HL-60/S4 treated with retinoic acid at 250 ng/mL for 4 days and 3 days (cell line): ENCODE results near the gene MCTS1.
"Not testable (repeated sequence)": the region's sequence is repeated elsewhere in the genome, so short reads cannot be mapped to it uniquely, and the experiment has no call there.

Experiments used
- in situ Hi-C: fragments of 300-500 bp; cut with MboI; formaldehyde crosslinking; loops from 2 replicates; pipeline ENCODE4 v1.7.0; 2022; ENCODE audit warnings: low sequenced_read_pairs

The MCTS1 gene

GRCh38 chrX:120625371-120625770, 21.5 kb downstream of the MCTS1 start:
- in situ Hi-C loops = no loop called here

- in situ Hi-C loops = no loop called here
These were observed 26.0 kb downstream of the MCTS1 start, which contains the start of gene C1GALT1C1 for GRCh38 chrX:120629667-120630537. TSS of gene C1GALT1C1 (minus strand) at chrX:120630054. CDS start at chrX:120627166, 2,888 bp downstream.

GRCh38 chrX:120638619-120639018, 34.7 kb downstream of the MCTS1 start:
- in situ Hi-C loops = no loop called here

GRCh38 chrX:120642871-120643270, 39.0 kb downstream of the MCTS1 start:
- in situ Hi-C loops = no loop called here

GRCh38 chrX:120647127-120647526, 43.2 kb downstream of the MCTS1 start:
- in situ Hi-C loops = no loop called here

GRCh38 chrX:120652256-120652655, 48.4 kb downstream of the MCTS1 start:
- in situ Hi-C loops = not testable (repeated sequence)

- in situ Hi-C loops = no loop called here
These were observed 49.1 kb downstream of the MCTS1 start for GRCh38 chrX:120653000-120653399.

GRCh38 chrX:120660637-120661036, 56.7 kb downstream of the MCTS1 start:
- in situ Hi-C loops = no loop called here
